SK-N-MC (cell line): ENCODE results near the gene TRIM45.
"Not testable (repeated sequence)": the region's sequence is repeated elsewhere in the genome, so short reads cannot be mapped to it uniquely, and the experiment has no call there.

Experiments used
- DNase-seq: peaks from one replicate; pipeline ENCODE4 v3.0.0-alpha.2; 2011; ENCODE audit warnings: low read depth, low spot score
- H3K27ac ChIP-seq: fragments of 200-600 bp; sonication (generic); 2 replicates; pipeline ENCODE4 v1.5.1; 2016; ENCODE audit warnings: mixed run types
- H3K36me3 ChIP-seq: fragments of 200-600 bp; sonication (generic); 2 replicates; pipeline ENCODE4 v1.6.1; 2017; ENCODE audit warnings: antibody characterized with exemption, low read length, mixed read lengths; ENCODE audit not compliant: insufficient read depth
- H3K4me3 ChIP-seq: fragments of 200-600 bp; sonication (generic); 2 replicates; pipeline ENCODE4 v1.5.1; 2016
- H3K9ac ChIP-seq: fragments of 200-600 bp; sonication (generic); 2 replicates; pipeline ENCODE4 v1.8.0; 2017; ENCODE audit warnings: mixed run types, mixed read lengths; ENCODE audit not compliant: insufficient read length
- H3K9me3 ChIP-seq: fragments of 200-600 bp; sonication (generic); 2 replicates; pipeline ENCODE4 v1.6.1; 2017; ENCODE audit warnings: low read depth, mild to moderate bottlenecking, antibody characterized with exemption, low read length, moderate library complexity, mixed read lengths
- EZH2 ChIP-seq: fragments of 200-600 bp; sonication (generic); IDR thresholded peaks from one replicate; pipeline ENCODE4 v1.6.1; 2017; ENCODE audit warnings: antibody characterized with exemption
- FOXP2 ChIP-seq: optimal IDR thresholded peaks from 2 replicates; pipeline ENCODE3; 2011; ENCODE audit warnings: mild to moderate bottlenecking, moderate library complexity; ENCODE audit not compliant: insufficient read depth; ENCODE audit errors: extremely low read length, control extremely low read depth
- POLR2AphosphoS5 ChIP-seq: IDR thresholded peaks from 2 replicates; pipeline ENCODE4 v1.6.1; 2012; ENCODE audit warnings: mild to moderate bottlenecking, low read depth, low read length, borderline replicate concordance

TRIM45 gene

GRCh38 chr1:117122330-117123025 lies 929 bp upstream of the TRIM45 start:
- Histone ChIP-seq H3K9ac (no peak overlapping the region), H3K9me3 (no peaks in the 10 kb centered on the region), H3K36me3 (no peaks in the 10 kb centered on the region), H3K27ac (no peak overlapping the region), H3K4me3 (peak overlapping the region; percentile 78)
- DNase-seq: no peak
- TF ChIP-seq FOXP2 (no peak), EZH2 (no peak), POLR2AphosphoS5 (no peak)

GRCh38 chr1:117120774-117121588 lies 568 bp downstream of the TRIM45 start:
- no peak for TF ChIP-seq POLR2AphosphoS5
- no peak for TF ChIP-seq FOXP2
- no peak for TF ChIP-seq EZH2
- H3K36me3 ChIP-seq: no peaks in the 10 kb centered on the region
- no peak overlapping the region for H3K27ac ChIP-seq
- no peaks in the 10 kb centered on the region for H3K9me3 ChIP-seq
- H3K9ac ChIP-seq: peak overlapping the region; percentile 74
- H3K4me3 ChIP-seq: peak overlapping the region; percentile 78
- DNase-seq: no peak

- H3K9me3 ChIP-seq, H3K9ac ChIP-seq, DNase-seq, H3K27ac ChIP-seq, H3K36me3 ChIP-seq, H3K4me3 ChIP-seq: not testable (repeated sequence)
Observed at GRCh38 chr1:117119144-117119543, 2.4 kb downstream of the TRIM45 start.

GRCh38 chr1:117118137-117118536 lies 3.4 kb downstream of the TRIM45 start:
- Histone ChIP-seq H3K9me3 (no peaks in the 10 kb centered on the region), H3K27ac (no peak overlapping the region), H3K4me3 (no peak overlapping the region), H3K9ac (no peak overlapping the region), H3K36me3 (no peaks in the 10 kb centered on the region)
- DNase-seq: no peak
- TF ChIP-seq FOXP2 (no peak), POLR2AphosphoS5 (no peak), EZH2 (no peak)

- Histone ChIP-seq H3K4me3 (no peak overlapping the region), H3K9ac (no peak overlapping the region), H3K9me3 (no peaks in the 10 kb centered on the region), H3K27ac (no peak overlapping the region), H3K36me3 (no peaks in the 10 kb centered on the region)
- TF ChIP-seq FOXP2: no peak
- TF ChIP-seq EZH2: no peak
- no peak for TF ChIP-seq POLR2AphosphoS5
- DNase-seq: no peak
Observed at GRCh38 chr1:117117697-117118096, 3.9 kb downstream of the TRIM45 start.

DNA sequence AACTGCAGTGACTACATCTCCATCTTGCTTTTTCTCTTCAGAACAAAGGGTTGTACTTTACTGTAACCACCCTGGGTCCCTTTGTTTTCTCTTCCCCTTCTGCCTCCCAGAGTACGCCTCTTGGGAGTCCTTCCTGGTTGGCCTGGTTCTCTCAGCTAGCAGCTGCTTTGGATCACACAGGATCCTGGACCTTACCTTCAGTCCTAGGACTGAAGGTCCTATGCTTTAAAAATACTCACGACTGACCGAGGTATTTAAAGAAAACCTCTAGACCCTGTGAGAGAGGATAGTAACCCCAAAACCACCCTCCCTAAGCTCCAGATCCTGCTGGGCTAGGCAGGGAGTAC lies 4.8 kb downstream of the TRIM45 start:
- Histone ChIP-seq H3K9ac (no peak overlapping the region), H3K36me3 (no peaks in the 10 kb centered on the region), H3K27ac (no peak overlapping the region), H3K9me3 (no peaks in the 10 kb centered on the region), H3K4me3 (no peak overlapping the region)
- DNase-seq: no peak
- TF ChIP-seq FOXP2 (no peak), EZH2 (no peak), POLR2AphosphoS5 (no peak)

DNA sequence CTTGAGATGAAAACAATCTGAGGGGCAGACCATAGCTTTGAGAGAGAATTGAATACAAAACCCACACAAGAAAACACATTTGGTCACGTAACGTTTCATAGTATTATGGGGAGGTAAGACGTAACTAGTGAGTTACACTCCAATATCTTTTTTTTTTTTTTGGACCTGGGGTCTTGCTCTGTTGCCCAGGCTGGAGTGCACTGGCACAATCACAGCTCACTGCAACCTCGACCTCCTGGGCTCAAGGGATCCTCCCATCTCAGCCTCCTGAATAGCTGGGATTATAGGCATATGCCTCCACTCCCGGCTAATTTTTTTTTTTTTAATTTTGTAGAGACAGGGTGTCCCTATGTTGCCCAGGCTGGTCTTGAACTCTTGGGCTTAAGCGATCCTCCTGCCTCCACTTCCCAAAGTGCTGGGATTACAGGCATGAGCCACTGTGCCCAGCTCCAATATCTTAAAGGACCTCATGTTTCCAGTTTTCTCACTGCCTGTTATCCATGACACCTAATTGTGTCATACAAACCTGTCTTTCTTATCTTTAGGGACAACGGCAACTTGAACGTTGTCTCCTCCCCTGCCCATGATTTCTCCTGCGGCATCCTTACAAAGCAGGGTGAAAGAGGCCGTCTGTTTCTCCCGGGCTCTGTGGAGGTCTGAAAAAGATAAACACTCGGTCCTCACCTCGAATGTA lies 5.3 kb downstream of the TRIM45 start:
- H3K9me3 ChIP-seq: no peaks in the 10 kb centered on the region
- H3K36me3 ChIP-seq: no peaks in the 10 kb centered on the region
- TF ChIP-seq FOXP2: no peak
- no peak for TF ChIP-seq POLR2AphosphoS5
- no peak for TF ChIP-seq EZH2
- no peak overlapping the region for H3K4me3 ChIP-seq
- DNase-seq: no peak
- H3K27ac ChIP-seq: no peak overlapping the region
- no peak overlapping the region for H3K9ac ChIP-seq

GRCh38 chr1:117114877-117115276 lies 6.7 kb downstream of the TRIM45 start:
- DNase-seq: no peak
- no peak overlapping the region for H3K9ac ChIP-seq
- no peak overlapping the region for H3K27ac ChIP-seq
- no peak overlapping the region for H3K4me3 ChIP-seq
- no peaks in the 10 kb centered on the region for H3K36me3 ChIP-seq
- TF ChIP-seq FOXP2: no peak
- no peak for TF ChIP-seq EZH2
- no peak for TF ChIP-seq POLR2AphosphoS5
- no peaks in the 10 kb centered on the region for H3K9me3 ChIP-seq
